SU-DHL-6 (cell line): ENCODE data around the gene SPACA4.

Experiments used
- H2AFZ ChIP-seq: fragments of 200-600 bp; sonication (generic); 2 replicates; pipeline ENCODE4 v1.6.1; 2014; ENCODE audit warnings: low read depth, mild to moderate bottlenecking, moderate library complexity, mixed read lengths, antibody characterized with exemption, low read length; ENCODE audit not compliant: severe bottlenecking
- H3F3A ChIP-seq: fragments of 200-600 bp; shearing (Covaris generic); 2 replicates; pipeline ENCODE4 v1.6.0; 2016; ENCODE audit warnings: antibody characterized with exemption, mild to moderate bottlenecking; ENCODE audit not compliant: insufficient read depth
- H3K27ac ChIP-seq: fragments of 200-600 bp; sonication (generic); 2 replicates; pipeline ENCODE4 v1.5.1; 2016; ENCODE audit warnings: low read depth, mild to moderate bottlenecking, low read length, moderate library complexity, mixed read lengths
- H3K27me3 ChIP-seq: fragments of 200-600 bp; sonication (generic), shearing (Covaris generic); 2 replicates; pipeline ENCODE4 v1.6.0; 2014; ENCODE audit warnings: mild to moderate bottlenecking, low read length
- H3K36me3 ChIP-seq: fragments of 200-600 bp; sonication (generic); 2 replicates; pipeline ENCODE4 v1.6.1; 2014; ENCODE audit warnings: mild to moderate bottlenecking, low read length, mixed read lengths
- H3K4me2 ChIP-seq: fragments of 300-600, 200-600 bp; shearing (Covaris generic), sonication (generic); 2 replicates; pipeline ENCODE4 v1.6.0; 2014; ENCODE audit warnings: low read length, low read depth, mild to moderate bottlenecking; ENCODE audit not compliant: poor library complexity, severe bottlenecking
- H3K4me3 ChIP-seq: fragments of 200-600 bp; sonication (generic); 2 replicates; pipeline ENCODE4 v1.5.1; 2014; ENCODE audit warnings: antibody characterized with exemption, low read length, mild to moderate bottlenecking, mixed read lengths; ENCODE audit not compliant: insufficient read depth, poor library complexity, severe bottlenecking
- H3K79me2 ChIP-seq: fragments of 200-600 bp; sonication (generic); 2 replicates; pipeline ENCODE4 v1.6.1; 2014; ENCODE audit warnings: mild to moderate bottlenecking, low read length, moderate library complexity; ENCODE audit not compliant: insufficient read depth
- H3K9ac ChIP-seq: fragments of 200-600 bp; sonication (generic); 2 replicates; pipeline ENCODE4 v1.7.0; 2014; ENCODE audit warnings: mild to moderate bottlenecking, low read length
- H3K9me2 ChIP-seq: fragments of 200-600 bp; sonication (generic); replicated peaks from 2 replicates; pipeline ENCODE4 v1.6.1; 2014; ENCODE audit warnings: low read length; ENCODE audit not compliant: insufficient read depth
- H3K9me3 ChIP-seq: fragments of 200-600 bp; sonication (generic); 2 replicates; pipeline ENCODE4 v1.6.1; 2014; ENCODE audit warnings: low read length, mixed read lengths; ENCODE audit not compliant: insufficient read depth
- H4K20me1 ChIP-seq: fragments of 200-600 bp; sonication (generic); 2 replicates; pipeline ENCODE4 v1.6.1; 2014; ENCODE audit warnings: low read depth, mild to moderate bottlenecking, antibody characterized with exemption, low read length, moderate library complexity, mixed read lengths
- CTCF ChIP-seq: fragments of 200-600 bp; sonication (generic); IDR thresholded peaks from one replicate; pipeline ENCODE4 v1.5.1; 2017; ENCODE audit warnings: antibody characterized with exemption, mild to moderate bottlenecking, low read length, moderate library complexity; ENCODE audit not compliant: insufficient read depth, poor library complexity, severe bottlenecking
- EZH2phosphoT487 ChIP-seq: fragments of 200-600 bp; sonication (generic), shearing (Covaris generic); conservative IDR thresholded peaks from 2 replicates; pipeline ENCODE4 v1.6.1; 2018; ENCODE audit warnings: mild to moderate bottlenecking, antibody characterized with exemption, low read length, moderate library complexity, mixed read lengths

SPACA4 gene

GRCh38 chr19:48644355-48644754, 37.8 kb downstream of the SPACA4 start:
- no peak overlapping the region for H3K4me2 ChIP-seq
- no peak overlapping the region for H3K4me3 ChIP-seq
- no peaks in the 10 kb centered on the region for H3F3A ChIP-seq
- no peaks in the 10 kb centered on the region for H4K20me1 ChIP-seq
- no peaks in the 10 kb centered on the region for H3K9me2 ChIP-seq
- H3K27me3 ChIP-seq = no peaks in the 10 kb centered on the region
- H3K9me3 ChIP-seq = no peaks in the 10 kb centered on the region
- H2AFZ ChIP-seq = no peak overlapping the region
- H3K9ac ChIP-seq = no peak overlapping the region
- no peaks in the 10 kb centered on the region for H3K79me2 ChIP-seq
- H3K27ac ChIP-seq = no peak overlapping the region
- TF ChIP-seq CTCF = no peak
- TF ChIP-seq EZH2phosphoT487 = no peak
- H3K36me3 ChIP-seq = no peaks in the 10 kb centered on the region

GRCh38 chr19:48644839-48645619, 38.5 kb downstream of the SPACA4 start:
- Histone ChIP-seq H3K79me2 (no peaks in the 10 kb centered on the region), H3K9me3 (no peaks in the 10 kb centered on the region), H3K4me2 (peak overlapping the region; percentile 62), H3K36me3 (no peaks in the 10 kb centered on the region), H3K4me3 (no peak overlapping the region), H3K9ac (peak overlapping the region; percentile 54; the same call in 1 of the 2 replicates), H4K20me1 (no peaks in the 10 kb centered on the region), H3K9me2 (no peaks in the 10 kb centered on the region), H2AFZ (peak overlapping the region; percentile 78), H3K27ac (no peak overlapping the region), H3K27me3 (no peaks in the 10 kb centered on the region), H3F3A (no peaks in the 10 kb centered on the region)
- no peak for TF ChIP-seq CTCF
- no peak for TF ChIP-seq EZH2phosphoT487

GRCh38 chr19:48645620-48646000, 39.1 kb downstream of the SPACA4 start:
- Histone ChIP-seq H3K9ac (peak overlapping the region; percentile 54), H3K27ac (no peak overlapping the region), H3K36me3 (no peaks in the 10 kb centered on the region), H2AFZ (peak overlapping the region; percentile 78), H3K27me3 (no peaks in the 10 kb centered on the region), H3K9me3 (no peaks in the 10 kb centered on the region), H3K9me2 (no peaks in the 10 kb centered on the region), H3K79me2 (no peaks in the 10 kb centered on the region), H3K4me3 (peak overlapping the region; percentile 50), H3K4me2 (peak overlapping the region; percentile 62), H4K20me1 (no peaks in the 10 kb centered on the region), H3F3A (no peaks in the 10 kb centered on the region)
- TF ChIP-seq EZH2phosphoT487 = no peak
- no peak for TF ChIP-seq CTCF
